Neuronal stem cell (in vitro differentiated cells): ENCODE measurements around the gene NFX1.

ENCODE experiments used
- DNase-seq: peaks from one replicate; pipeline ENCODE4 v3.0.0-alpha.2; 2013; ENCODE audit warnings: low spot score
- H2AFZ ChIP-seq: one replicate; pipeline ENCODE4 v1.6.1; 2013; ENCODE audit warnings: mild to moderate bottlenecking, low read length, inconsistent platforms
- H2AK5ac ChIP-seq: 2 replicates; pipeline ENCODE4 v1.6.1; 2013; ENCODE audit warnings: low read depth, mild to moderate bottlenecking, inconsistent platforms, low read length, moderate library complexity, mixed read lengths
- H2BK120ac ChIP-seq: 2 replicates; pipeline ENCODE4 v1.6.1; 2013; ENCODE audit warnings: low read depth, mild to moderate bottlenecking, inconsistent platforms, low read length, moderate library complexity, mixed read lengths
- H2BK12ac ChIP-seq: one replicate; pipeline ENCODE4 v1.6.1; 2013; ENCODE audit warnings: low read length, inconsistent platforms
- H2BK15ac ChIP-seq: 2 replicates; pipeline ENCODE4 v1.6.1; 2013; ENCODE audit warnings: mild to moderate bottlenecking, low read length, inconsistent platforms, mixed read lengths
- H2BK5ac ChIP-seq: one replicate; pipeline ENCODE4 v1.6.1; 2013; ENCODE audit warnings: inconsistent platforms, mild to moderate bottlenecking, low read length, moderate library complexity
- H3K14ac ChIP-seq: one replicate; pipeline ENCODE4 v1.6.1; 2013; ENCODE audit warnings: low read length, inconsistent platforms
- H3K18ac ChIP-seq: 2 replicates; pipeline ENCODE4 v1.6.1; 2013; ENCODE audit warnings: low read length, inconsistent platforms
- H3K23ac ChIP-seq: 2 replicates; pipeline ENCODE4 v1.6.1; 2013; ENCODE audit warnings: low read depth, mild to moderate bottlenecking, mixed read lengths, low read length, inconsistent platforms; ENCODE audit not compliant: poor library complexity
- H3K27ac ChIP-seq: replicated peaks from 3 replicates; pipeline ENCODE4 v1.5.1; 2013; ENCODE audit warnings: low read length, inconsistent platforms
- H3K27me3 ChIP-seq, 3 experiments: 2 replicates each; pipeline ENCODE4 v1.6.1; 2013; ENCODE audit warnings: low read length in 3 of 3, mild to moderate bottlenecking in 2 of 3, inconsistent platforms in 1 of 3, low read depth in 1 of 3, mixed read lengths in 1 of 3, moderate library complexity in 1 of 3; ENCODE audit not compliant: control insufficient read depth in 3 of 3, insufficient read depth in 3 of 3
- H3K36me3 ChIP-seq, 2 donors: replicated peaks in 1 of 2; 2 replicates each; pipeline ENCODE4 v1.6.1; 2013; ENCODE audit warnings: low read length in 2 of 2; ENCODE audit not compliant: control insufficient read depth in 2 of 2, insufficient read depth in 2 of 2
- H3K4ac ChIP-seq: 2 replicates; pipeline ENCODE4 v1.6.1; 2013; ENCODE audit warnings: inconsistent platforms, mild to moderate bottlenecking, low read length, moderate library complexity
- H3K4me1 ChIP-seq, 2 donors: 1 replicate in 1 of 2; 2 replicates in 1 of 2; pipeline ENCODE4 v1.6.1; 2013; ENCODE audit warnings: low read length in 2 of 2, low read depth in 1 of 2; ENCODE audit not compliant: control insufficient read depth in 2 of 2, insufficient read depth in 1 of 2
- H3K4me2 ChIP-seq: one replicate; pipeline ENCODE4 v1.6.1; 2013; ENCODE audit warnings: mild to moderate bottlenecking, low read length, inconsistent platforms; ENCODE audit not compliant: insufficient read depth, poor library complexity, severe bottlenecking
- H3K4me3 ChIP-seq, 2 donors: 2 replicates each; pipeline ENCODE4 v1.5.1; 2013; ENCODE audit warnings: low read length in 2 of 2, mild to moderate bottlenecking in 2 of 2, inconsistent platforms in 1 of 2, moderate library complexity in 1 of 2
- H3K79me1 ChIP-seq: one replicate; pipeline ENCODE4 v1.6.1; 2013; ENCODE audit warnings: low read depth, mild to moderate bottlenecking, inconsistent platforms, low read length, moderate library complexity
- H3K9ac ChIP-seq: one replicate; pipeline ENCODE4 v1.6.1; 2013; ENCODE audit warnings: mild to moderate bottlenecking, low read depth, low read length, inconsistent platforms; ENCODE audit not compliant: poor library complexity
- H3K9me3 ChIP-seq, 2 donors: replicated peaks in 1 of 2; 2 replicates each; pipeline versions ENCODE3 to v1.6.1; 2013; ENCODE audit warnings: low read length in 2 of 2, mild to moderate bottlenecking in 2 of 2, inconsistent platforms in 1 of 2, low read depth in 1 of 2, mixed read lengths in 1 of 2, moderate library complexity in 1 of 2; ENCODE audit not compliant: control insufficient read depth in 2 of 2, insufficient read depth in 1 of 2
- H4K8ac ChIP-seq: one replicate; pipeline ENCODE4 v1.6.1; 2013; ENCODE audit warnings: low read depth, mild to moderate bottlenecking, inconsistent platforms, low read length, moderate library complexity
- H4K91ac ChIP-seq: one replicate; pipeline ENCODE4 v1.6.1; 2013; ENCODE audit warnings: low read length, low read depth, mild to moderate bottlenecking, inconsistent platforms; ENCODE audit not compliant: poor library complexity
- WGBS, 2 donors: extraction: QIAGEN DNeasy Blood & Tissue Kit; methylation state at CpG; one replicate each; pipeline ENCODE4 v1.1.7; 2013; ENCODE audit warnings: missing lambda C conversion rate in 2 of 2, mixed read lengths in 1 of 2; ENCODE audit not compliant: insufficient read length in 2 of 2, insufficient replicate concordance in 1 of 2; ENCODE audit errors: extremely low coverage in 2 of 2; 5-methylcytosine and 5-hydroxymethylcytosine counted together

The NFX1 gene

GRCh38 chr9:33294670-33295432 is 4.5 kb downstream of the NFX1 start:
- no peak for DNase-seq
- no peak overlapping the region for H3K18ac ChIP-seq
- WGBS, 2 donors: no CpG with 5 or more reads among the region's 12 CpGs

DNA sequence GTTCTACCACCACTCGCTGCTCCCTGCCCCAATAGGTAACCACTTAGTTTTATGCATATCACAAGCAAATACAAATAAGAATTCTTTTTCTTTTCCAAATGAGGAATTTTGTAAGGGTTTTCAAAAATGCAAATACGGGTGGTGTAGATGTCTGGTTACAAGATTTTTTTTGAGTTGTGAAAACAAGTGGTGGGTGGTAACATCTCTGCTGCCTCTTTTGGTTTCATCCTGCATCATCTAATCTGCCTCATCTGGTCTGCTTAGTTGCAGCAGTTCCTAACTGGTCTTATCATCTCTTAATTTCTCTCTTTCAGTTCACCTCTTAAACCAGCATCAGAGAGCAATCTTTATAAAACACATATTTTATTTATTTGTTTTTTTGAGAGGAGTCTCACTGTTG is 5.3 kb downstream of the NFX1 start:
- H3K23ac ChIP-seq: no peak overlapping the region
- no peak overlapping the region for H2AK5ac ChIP-seq
- H2AFZ ChIP-seq: no peak overlapping the region
- H3K79me1 ChIP-seq: peaks cover 7% of the 10 kb centered on the region
- no peak overlapping the region for H4K8ac ChIP-seq
- H3K4ac ChIP-seq: no peak overlapping the region
- H3K9me3 ChIP-seq: no peaks in the 10 kb centered on the region
- H3K18ac ChIP-seq: no peak overlapping the region
- no peak overlapping the region for H2BK120ac ChIP-seq
- H3K4me1 ChIP-seq: peaks cover 0 to 1% of the 10 kb centered on the region in 2 donors
- H4K91ac ChIP-seq: no peak overlapping the region
- no peak for DNase-seq
- H3K4me2 ChIP-seq: no peak overlapping the region
- no peaks in the 10 kb centered on the region for H3K27me3 ChIP-seq
- H2BK15ac ChIP-seq: no peak overlapping the region
- no peak overlapping the region for H2BK12ac ChIP-seq
- no CpG with 5 or more reads among the region's 2 CpGs for WGBS, 2 donors
- no peak overlapping the region for H2BK5ac ChIP-seq
- no peak overlapping the region for H3K27ac ChIP-seq
- H3K9ac ChIP-seq: no peak overlapping the region
- no peak overlapping the region for H3K14ac ChIP-seq
- no peak overlapping the region for H3K4me3 ChIP-seq
- H3K36me3 ChIP-seq: peaks cover 25 to 89% of the 10 kb centered on the region in 2 donors

More at GRCh38 chr9:33294670-33295432, 4.5 kb downstream of the NFX1 start:
- Histone ChIP-seq H3K79me1 (peaks cover 7% of the 10 kb centered on the region), H2BK120ac (no peak overlapping the region), H3K4me3 (no peak overlapping the region), H2BK15ac (no peak overlapping the region), H3K14ac (no peak overlapping the region), H3K27me3 (no peaks in the 10 kb centered on the region), H2AK5ac (no peak overlapping the region), H4K91ac (no peak overlapping the region), H2BK5ac (no peak overlapping the region), H4K8ac (no peak overlapping the region), H3K4me2 (no peak overlapping the region), H2BK12ac (no peak overlapping the region), H3K4ac (no peak overlapping the region), H3K36me3 (peaks cover 25 to 82% of the 10 kb centered on the region in 2 donors), H3K27ac (no peak overlapping the region), H3K9me3 (no peaks in the 10 kb centered on the region), H3K23ac (no peak overlapping the region), H2AFZ (no peak overlapping the region), H3K4me1 (peaks cover 0 to 1% of the 10 kb centered on the region in 2 donors), H3K9ac (no peak overlapping the region)

- DNase-seq: no peak
- Histone ChIP-seq H3K4me1 (no peaks in the 10 kb centered on the region), H3K36me3 (peaks cover 25 to 100% of the 10 kb centered on the region in 2 donors), H2BK12ac (no peak overlapping the region), H2AK5ac (no peak overlapping the region), H3K18ac (no peak overlapping the region), H2BK5ac (no peak overlapping the region), H3K79me1 (peaks cover 3% of the 10 kb centered on the region), H3K9me3 (no peaks in the 10 kb centered on the region), H3K27me3 (no peaks in the 10 kb centered on the region), H4K91ac (no peak overlapping the region), H4K8ac (no peak overlapping the region), H3K23ac (no peak overlapping the region), H3K4ac (no peak overlapping the region), H2BK120ac (no peak overlapping the region), H3K14ac (no peak overlapping the region), H3K27ac (no peak overlapping the region), H2AFZ (no peak overlapping the region), H3K4me2 (no peak overlapping the region), H3K9ac (no peak overlapping the region), H2BK15ac (no peak overlapping the region), H3K4me3 (no peak overlapping the region)
- no CpG with 5 or more reads among the region's 1 CpG for WGBS, 2 donors
Observed at GRCh38 chr9:33297432-33297831, 7.1 kb downstream of the NFX1 start.

GRCh38 chr9:33300546-33300945 is 10.2 kb downstream of the NFX1 start:
- H3K27me3 ChIP-seq: no peaks in the 10 kb centered on the region
- H4K91ac ChIP-seq: no peak overlapping the region
- no peak overlapping the region for H2AK5ac ChIP-seq
- no CpG with 5 or more reads among the region's 2 CpGs for WGBS, 2 donors
- H3K14ac ChIP-seq: no peak overlapping the region
- no peak overlapping the region for H4K8ac ChIP-seq
- no peak overlapping the region for H3K4ac ChIP-seq
- H2AFZ ChIP-seq: no peak overlapping the region
- no peak overlapping the region for H3K4me2 ChIP-seq
- no peaks in the 10 kb centered on the region for H3K9me3 ChIP-seq
- no peaks in the 10 kb centered on the region for H3K79me1 ChIP-seq
- peaks cover 26 to 99% of the 10 kb centered on the region in 2 donors for H3K36me3 ChIP-seq
- H3K27ac ChIP-seq: no peak overlapping the region
- H3K23ac ChIP-seq: no peak overlapping the region
- no peak overlapping the region for H2BK5ac ChIP-seq
- no peak overlapping the region for H3K18ac ChIP-seq
- H3K4me1 ChIP-seq: no peaks in the 10 kb centered on the region
- no peak overlapping the region for H2BK12ac ChIP-seq
- H3K4me3 ChIP-seq: no peak overlapping the region
- DNase-seq: no peak
- no peak overlapping the region for H2BK120ac ChIP-seq
- H2BK15ac ChIP-seq: no peak overlapping the region
- no peak overlapping the region for H3K9ac ChIP-seq
